Immature natural killer cell (primary cell): ENCODE measurements around the gene ACSBG1. TPM values are rescaled to one million over a fixed set of nuclear protein-coding genes. Genes with fewer than 3 reads are reported as not detected.

Experiments
- DNase-seq, 3 donors: peaks; one replicate each; pipeline ENCODE4 v3.0.0; 2022; ENCODE audit warnings: mixed read lengths in 1 of 3
- H3K27ac Mint-ChIP-seq, 6 donors: one replicate each; pipeline ENCODE4 v1.8.0; 2020; ENCODE audit warnings: mixed read lengths in 6 of 6, mild to moderate bottlenecking in 5 of 6, inconsistent platforms in 4 of 6, moderate library complexity in 3 of 6
- H3K27me3 Mint-ChIP-seq, 3 donors: one replicate each; pipeline ENCODE4 v1.8.0; 2020 to 2021; ENCODE audit warnings: low read depth in 3 of 3, mild to moderate bottlenecking in 3 of 3, mixed read lengths in 3 of 3, moderate library complexity in 3 of 3, inconsistent platforms in 1 of 3
- H3K36me3 Mint-ChIP-seq, 3 donors: one replicate each; pipeline ENCODE4 v1.8.0; 2020; ENCODE audit warnings: mixed read lengths in 3 of 3, inconsistent platforms in 2 of 3, mild to moderate bottlenecking in 2 of 3
- H3K4me1 Mint-ChIP-seq, 2 donors: one replicate each; pipeline ENCODE4 v1.8.0; 2020; ENCODE audit warnings: inconsistent platforms in 2 of 2, mild to moderate bottlenecking in 2 of 2, mixed read lengths in 2 of 2, moderate library complexity in 1 of 2
- H3K4me3 Mint-ChIP-seq, 5 donors: one replicate each; pipeline ENCODE4 v1.8.0; 2020; ENCODE audit warnings: mild to moderate bottlenecking in 5 of 5, mixed read lengths in 5 of 5, inconsistent platforms in 3 of 5, moderate library complexity in 3 of 5
- H3K9me3 Mint-ChIP-seq, 6 donors: one replicate each; pipeline ENCODE4 v1.8.0; 2020; ENCODE audit warnings: mild to moderate bottlenecking in 6 of 6, mixed read lengths in 6 of 6, inconsistent platforms in 4 of 6, moderate library complexity in 3 of 6
- polyA plus RNA-seq, 3 donors: library from polyadenylated mRNA; unstranded; fragments of 300-500 nt; fragmentation: Illumina TruSeq; gene quantifications; one replicate each; pipeline ENCODE4 v1.2.3, GENCODE V29; 2021

The ACSBG1 gene
- polyA plus RNA-seq, 3 donors from 2014 or later = 0.07 TPM; not detected in 2

GRCh38 chr15:78208887-78209645 lies 25.3 kb downstream of the ACSBG1 start:
- no peak overlapping the region for H3K4me3 Mint-ChIP-seq
- DNase-seq = no peak
- H3K27ac Mint-ChIP-seq = no peak overlapping the region
- H3K9me3 Mint-ChIP-seq = no peaks in the 10 kb centered on the region
- no peaks in the 10 kb centered on the region for H3K4me1 Mint-ChIP-seq
- peaks cover 0 to 5% (median 1%) of the 10 kb centered on the region in 3 donors for H3K27me3 Mint-ChIP-seq
- H3K36me3 Mint-ChIP-seq = no peaks in the 10 kb centered on the region

GRCh38 chr15:78208341-78208844 lies 26.0 kb downstream of the ACSBG1 start:
- Mint-ChIP-seq H3K27ac (no peak overlapping the region), H3K36me3 (no peaks in the 10 kb centered on the region), H3K4me1 (no peaks in the 10 kb centered on the region), H3K27me3 (peaks cover 0 to 5% (median 1%) of the 10 kb centered on the region in 3 donors), H3K9me3 (no peaks in the 10 kb centered on the region), H3K4me3 (no peak overlapping the region)
- DNase-seq = no peak

- no peaks in the 10 kb centered on the region for H3K36me3 Mint-ChIP-seq
- no peaks in the 10 kb centered on the region for H3K9me3 Mint-ChIP-seq
- peaks cover 0 to 3% (median 1%) of the 10 kb centered on the region in 3 donors for H3K27me3 Mint-ChIP-seq
- no peaks in the 10 kb centered on the region for H3K4me1 Mint-ChIP-seq
- no peak for DNase-seq
- no peak overlapping the region for H3K4me3 Mint-ChIP-seq
- H3K27ac Mint-ChIP-seq = no peak overlapping the region
These were observed 26.6 kb downstream of the ACSBG1 start for GRCh38 chr15:78207641-78208340.

- Mint-ChIP-seq H3K4me1 (no peaks in the 10 kb centered on the region), H3K4me3 (no peak overlapping the region), H3K27me3 (peaks cover 0 to 1% (median 0%) of the 10 kb centered on the region in 3 donors), H3K9me3 (no peaks in the 10 kb centered on the region), H3K27ac (no peak overlapping the region), H3K36me3 (no peaks in the 10 kb centered on the region)
- DNase-seq = no peak
These were observed 27.3 kb downstream of the ACSBG1 start for GRCh38 chr15:78207110-78207458.

- no peak overlapping the region for H3K27ac Mint-ChIP-seq
These were observed 27.8 kb downstream of the ACSBG1 start for GRCh38 chr15:78206326-78207109.

GRCh38 chr15:78205856-78206255 lies 28.5 kb downstream of the ACSBG1 start:
- DNase-seq = no peak
- Mint-ChIP-seq H3K4me1 (no peaks in the 10 kb centered on the region), H3K27ac (no peak overlapping the region), H3K9me3 (no peaks in the 10 kb centered on the region), H3K36me3 (no peaks in the 10 kb centered on the region), H3K27me3 (peaks cover 0 to 1% (median 0%) of the 10 kb centered on the region in 3 donors), H3K4me3 (no peak overlapping the region)

More at GRCh38 chr15:78206326-78207109, 27.8 kb downstream of the ACSBG1 start:
- DNase-seq = no peak
- Mint-ChIP-seq H3K9me3 (no peaks in the 10 kb centered on the region), H3K36me3 (no peaks in the 10 kb centered on the region), H3K27me3 (peaks cover 0 to 1% (median 0%) of the 10 kb centered on the region in 3 donors), H3K4me3 (peak overlapping the region in 1 of 5 donors; percentile 8), H3K4me1 (no peaks in the 10 kb centered on the region)

- Mint-ChIP-seq H3K36me3 (no peaks in the 10 kb centered on the region), H3K9me3 (no peaks in the 10 kb centered on the region), H3K27ac (no peak overlapping the region), H3K4me1 (no peaks in the 10 kb centered on the region), H3K4me3 (no peak overlapping the region), H3K27me3 (peaks cover 0 to 2% (median 0%) of the 10 kb centered on the region in 3 donors)
- DNase-seq = no peak
These were observed 29.0 kb downstream of the ACSBG1 start for GRCh38 chr15:78205337-78205736.

- Mint-ChIP-seq H3K4me3 (no peak overlapping the region), H3K36me3 (no peaks in the 10 kb centered on the region), H3K27ac (no peak overlapping the region), H3K27me3 (peaks cover 0 to 2% (median 0%) of the 10 kb centered on the region in 3 donors), H3K4me1 (no peaks in the 10 kb centered on the region), H3K9me3 (no peaks in the 10 kb centered on the region)
- DNase-seq = no peak
These were observed 29.7 kb downstream of the ACSBG1 start for GRCh38 chr15:78204351-78205309.

GRCh38 chr15:78203346-78204225 lies 30.8 kb downstream of the ACSBG1 start:
- H3K36me3 Mint-ChIP-seq = no peaks in the 10 kb centered on the region
- H3K27me3 Mint-ChIP-seq = peaks cover 0 to 2% (median 0%) of the 10 kb centered on the region in 3 donors
- DNase-seq = no peak
- no peak overlapping the region for H3K27ac Mint-ChIP-seq
- H3K4me1 Mint-ChIP-seq = no peaks in the 10 kb centered on the region
- H3K4me3 Mint-ChIP-seq = no peak overlapping the region
- no peaks in the 10 kb centered on the region for H3K9me3 Mint-ChIP-seq

GRCh38 chr15:78201281-78202190 lies 32.8 kb downstream of the ACSBG1 start:
- Mint-ChIP-seq H3K27ac (no peak overlapping the region), H3K4me3 (no peak overlapping the region)
- DNase-seq = no peak

GRCh38 chr15:78200276-78200930 lies 34.0 kb downstream of the ACSBG1 start:
- H3K4me3 Mint-ChIP-seq = no peak overlapping the region
- no peaks in the 10 kb centered on the region for H3K4me1 Mint-ChIP-seq
- H3K36me3 Mint-ChIP-seq = no peaks in the 10 kb centered on the region
- no peak for DNase-seq
- H3K27me3 Mint-ChIP-seq = peaks cover 0 to 7% (median 3%) of the 10 kb centered on the region in 3 donors
- H3K9me3 Mint-ChIP-seq = no peaks in the 10 kb centered on the region
- no peak overlapping the region for H3K27ac Mint-ChIP-seq

More at GRCh38 chr15:78201281-78202190, 32.8 kb downstream of the ACSBG1 start:
- H3K9me3 Mint-ChIP-seq = no peaks in the 10 kb centered on the region
- H3K4me1 Mint-ChIP-seq = no peaks in the 10 kb centered on the region
- H3K36me3 Mint-ChIP-seq = no peaks in the 10 kb centered on the region
- H3K27me3 Mint-ChIP-seq = peaks cover 0 to 2% (median 0%) of the 10 kb centered on the region in 3 donors
